Activated naive CD4-positive, alpha-beta T cell treated with Interleukin-2 at 50 U/mL for 16 hours (primary cell): ENCODE measurements around the gene UQCC2.

Experiments
- DNase-seq: peaks from one replicate; pipeline ENCODE4 v3.0.0-alpha.2; 2020

Gene UQCC2

GRCh38 chr6:33711140-33712129 is at the start of gene UQCC2:
TSS of gene UQCC2 (minus strand) at chr6:33711700. CDS start at chr6:33711686, 14 bp downstream.
- DNase-seq, result peak; percentile 96

GRCh38 chr6:33759887-33760629 is 48.6 kb upstream of the UQCC2 start:
- no peak for DNase-seq

GRCh38 chr6:33758815-33759216 is 47.3 kb upstream of the UQCC2 start:
- DNase-seq, result no peak

- DNase-seq, result no peak
Observed at GRCh38 chr6:33757906-33758305, 46.4 kb upstream of the UQCC2 start.

GRCh38 chr6:33757113-33757512 is 45.6 kb upstream of the UQCC2 start:
- no peak for DNase-seq

GRCh38 chr6:33756211-33756954 is 44.9 kb upstream of the UQCC2 start:
- DNase-seq, result no peak

- no peak for DNase-seq
Observed at GRCh38 chr6:33755070-33755869, 43.8 kb upstream of the UQCC2 start.

- no peak for DNase-seq
Observed at GRCh38 chr6:33754222-33754621, 42.7 kb upstream of the UQCC2 start.

- DNase-seq, result no peak
Observed at GRCh38 chr6:33752646-33753015, 41.1 kb upstream of the UQCC2 start.

GRCh38 chr6:33751771-33752645 is 40.5 kb upstream of the UQCC2 start:
- DNase-seq, result no peak

GRCh38 chr6:33750244-33750991 is 38.9 kb upstream of the UQCC2 start:
- no peak for DNase-seq

- DNase-seq, result no peak
Observed at GRCh38 chr6:33749401-33749800, 37.9 kb upstream of the UQCC2 start.

- DNase-seq, result no peak
Observed at GRCh38 chr6:33748841-33749240, 37.3 kb upstream of the UQCC2 start.

GRCh38 chr6:33747823-33748222 is 36.3 kb upstream of the UQCC2 start:
- DNase-seq, result no peak

GRCh38 chr6:33746651-33747100 is 35.2 kb upstream of the UQCC2 start, which contains the start of gene IP6K3:
TSS of gene IP6K3 (minus strand) at chr6:33746905. CDS start at chr6:33735476, 11,429 bp downstream.
- no peak for DNase-seq

- no peak for DNase-seq
Observed at GRCh38 chr6:33746036-33746600, 34.6 kb upstream of the UQCC2 start.

- DNase-seq, result no peak
Observed at GRCh38 chr6:33745548-33745947, 34.0 kb upstream of the UQCC2 start.

GRCh38 chr6:33744895-33745546 is 33.5 kb upstream of the UQCC2 start:
- no peak for DNase-seq
